Uterus (tissue), 4 donors: ENCODE data around the gene RER1. TPM values are rescaled to one million over a fixed set of nuclear protein-coding genes. Genes with fewer than 3 reads are reported as not detected.

Experiments used
- DNase-seq, 2 donors: peaks; one replicate each; pipeline ENCODE4 v3.0.0-alpha.2; 2019 to 2020
- H3K27ac ChIP-seq, 2 donors: fragments of 200-600 bp; sonication (generic); 1 replicate in 1 of 2; 2 replicates in 1 of 2; pipeline ENCODE4 v1.5.1; 2016 to 2018
- H3K27me3 ChIP-seq, 2 donors: fragments of 200-600 bp; sonication (generic); one replicate each; pipeline ENCODE4 v1.5.1; 2018 to 2019; ENCODE audit warnings: control low read depth in 1 of 2
- H3K36me3 ChIP-seq, 2 donors: fragments of 200-600 bp; sonication (generic); one replicate each; pipeline ENCODE4 v1.5.1; 2019; ENCODE audit warnings: control low read depth in 1 of 2
- H3K4me1 ChIP-seq, 2 donors: fragments of 200-600 bp; sonication (generic); one replicate each; pipeline ENCODE4 v1.5.1; 2018 to 2019; ENCODE audit warnings: control low read depth in 1 of 2
- H3K4me3 ChIP-seq, 2 donors: fragments of 200-600 bp; sonication (generic); 1 replicate in 1 of 2; 2 replicates in 1 of 2; pipeline ENCODE4 v1.5.1; 2018 to 2019; ENCODE audit warnings: mild to moderate bottlenecking in 1 of 2
- H3K9me3 ChIP-seq, 2 donors: fragments of 200-600 bp; sonication (generic); one replicate each; pipeline ENCODE4 v1.5.1; 2019; ENCODE audit warnings: control low read depth in 1 of 2
- POLR2A ChIP-seq, 2 donors: fragments of 450-650 bp; IDR thresholded peaks; one replicate each; pipeline ENCODE4 v1.6.1; 2016; ENCODE audit warnings: antibody characterized with exemption in 2 of 2, mild to moderate bottlenecking in 1 of 2, moderate library complexity in 1 of 2
- intact Hi-C: fragments of 100-400 bp; cut with DNase I; formaldehyde crosslinking; loops from one replicate; pipeline ENCODE4 v1.15.1; 2023; ENCODE audit warnings: low total_unique reads
- total RNA-seq, 4 donors: library from RNA; depleted of rRNA in 3 of 4; stranded (reverse); fragments of >200 nt in 3 of 4; gene quantifications; one replicate each; pipeline versions ENCODE4 v1.1.0 to v1.2.4, GENCODE V29; 2014 to 2023
- TF ChIP-seq, protein P1 (sequence below), 4 experiments: fragments of 200-600 bp in 2 of 4; fragments of 450-650 bp in 2 of 4; sonication (generic) in 2 of 4; IDR thresholded peaks; one replicate each; pipeline ENCODE4 v1.5.1; 2016 to 2019; ENCODE audit warnings: antibody characterized with exemption in 4 of 4, mild to moderate bottlenecking in 2 of 4, moderate library complexity in 1 of 4
- donor health status: DM: yes; HTN: yes; CAD: no.

RER1 gene
- total RNA-seq, 4 donors from 2014 or later, result 34.1 to 105 (median 57.3) TPM

DNA sequence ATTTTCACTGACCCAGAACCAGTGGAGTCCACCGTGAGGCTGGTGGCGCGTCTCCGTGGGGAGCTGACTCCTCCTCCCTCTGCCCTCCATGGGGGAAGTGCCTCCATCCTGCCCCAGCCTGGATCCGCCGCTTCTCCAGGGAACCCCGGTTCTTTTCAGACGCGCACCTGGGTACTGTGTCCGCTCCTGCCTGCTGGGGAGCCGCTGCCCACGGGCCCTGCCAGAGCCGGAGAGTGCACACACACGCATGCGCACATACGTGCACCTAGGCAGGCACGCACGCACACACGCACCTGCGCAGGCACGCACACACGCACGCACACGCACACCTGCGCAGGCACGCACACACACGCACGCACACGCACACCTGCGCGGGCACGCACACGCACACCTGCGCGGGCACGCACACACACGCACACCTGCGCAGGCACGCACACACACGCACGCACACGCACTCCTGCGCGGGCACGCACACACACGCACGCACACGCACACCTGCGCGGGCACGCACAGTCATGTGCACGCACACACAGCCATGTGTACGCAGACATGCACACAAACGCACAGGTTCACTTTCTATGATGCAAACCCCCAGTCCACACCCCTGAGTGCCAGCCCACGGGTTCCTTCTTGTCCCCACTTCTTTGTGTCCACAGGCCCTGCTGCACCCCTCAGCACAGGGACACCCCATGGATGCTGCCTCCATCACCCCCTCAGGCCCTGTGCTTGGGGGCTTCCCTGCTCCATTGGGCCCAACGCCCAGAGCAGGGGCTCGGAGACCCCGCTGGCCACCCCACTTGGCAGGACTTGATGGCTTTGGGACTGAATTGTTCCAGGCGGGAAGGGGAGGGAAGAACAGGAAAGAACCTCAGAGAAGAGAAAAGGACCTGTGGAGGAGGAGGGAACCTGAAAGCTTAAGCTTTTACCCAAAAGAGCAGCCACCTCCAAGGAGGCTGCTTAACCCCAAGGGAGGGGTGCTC, 43.0 kb upstream of the RER1 start:
- Histone ChIP-seq H3K4me1 (no peaks in the 10 kb centered on the region), H3K4me3 (no peak overlapping the region), H3K27me3 (no peaks in the 10 kb centered on the region), H3K27ac (no peak overlapping the region), H3K9me3 (no peaks in the 10 kb centered on the region), H3K36me3 (no peaks in the 10 kb centered on the region)
- no peak for DNase-seq
- TF ChIP-seq, protein P1, sequence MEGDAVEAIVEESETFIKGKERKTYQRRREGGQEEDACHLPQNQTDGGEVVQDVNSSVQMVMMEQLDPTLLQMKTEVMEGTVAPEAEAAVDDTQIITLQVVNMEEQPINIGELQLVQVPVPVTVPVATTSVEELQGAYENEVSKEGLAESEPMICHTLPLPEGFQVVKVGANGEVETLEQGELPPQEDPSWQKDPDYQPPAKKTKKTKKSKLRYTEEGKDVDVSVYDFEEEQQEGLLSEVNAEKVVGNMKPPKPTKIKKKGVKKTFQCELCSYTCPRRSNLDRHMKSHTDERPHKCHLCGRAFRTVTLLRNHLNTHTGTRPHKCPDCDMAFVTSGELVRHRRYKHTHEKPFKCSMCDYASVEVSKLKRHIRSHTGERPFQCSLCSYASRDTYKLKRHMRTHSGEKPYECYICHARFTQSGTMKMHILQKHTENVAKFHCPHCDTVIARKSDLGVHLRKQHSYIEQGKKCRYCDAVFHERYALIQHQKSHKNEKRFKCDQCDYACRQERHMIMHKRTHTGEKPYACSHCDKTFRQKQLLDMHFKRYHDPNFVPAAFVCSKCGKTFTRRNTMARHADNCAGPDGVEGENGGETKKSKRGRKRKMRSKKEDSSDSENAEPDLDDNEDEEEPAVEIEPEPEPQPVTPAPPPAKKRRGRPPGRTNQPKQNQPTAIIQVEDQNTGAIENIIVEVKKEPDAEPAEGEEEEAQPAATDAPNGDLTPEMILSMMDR (IDR thresholded peaks at IDR 0.05), result no peak
- TF ChIP-seq POLR2A (IDR thresholded peaks at IDR 0.05), result no peak
- intact Hi-C loops, result no loop called here

DNA sequence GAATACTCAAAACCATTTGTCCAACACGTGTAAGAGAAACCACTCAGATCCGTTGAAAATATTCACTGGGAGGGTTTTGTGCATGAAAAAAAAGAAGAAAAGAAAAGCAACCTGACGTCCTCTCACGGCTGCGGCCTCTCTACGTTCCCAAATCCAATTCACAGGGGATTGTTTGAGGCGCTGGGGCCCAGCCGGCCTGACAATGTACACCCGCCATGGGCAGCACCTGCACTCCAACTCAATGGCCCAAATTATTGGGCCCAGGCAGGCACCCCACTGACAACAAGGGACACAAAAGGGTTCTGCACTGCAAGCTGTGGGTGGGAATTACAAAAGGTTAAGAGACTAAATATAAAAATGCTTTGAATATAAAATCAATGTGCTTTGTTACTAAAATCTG, 41.8 kb upstream of the RER1 start:
- no peaks in the 10 kb centered on the region for H3K27me3 ChIP-seq
- no peak for DNase-seq
- H3K4me3 ChIP-seq, result no peak overlapping the region
- H3K27ac ChIP-seq, result no peak overlapping the region
- no peaks in the 10 kb centered on the region for H3K4me1 ChIP-seq
- TF ChIP-seq, protein P1 (IDR thresholded peaks at IDR 0.05), result no peak
- TF ChIP-seq POLR2A (IDR thresholded peaks at IDR 0.05), result no peak
- H3K36me3 ChIP-seq, result no peaks in the 10 kb centered on the region
- H3K9me3 ChIP-seq, result no peaks in the 10 kb centered on the region
- intact Hi-C loops, result no loop called here

DNA sequence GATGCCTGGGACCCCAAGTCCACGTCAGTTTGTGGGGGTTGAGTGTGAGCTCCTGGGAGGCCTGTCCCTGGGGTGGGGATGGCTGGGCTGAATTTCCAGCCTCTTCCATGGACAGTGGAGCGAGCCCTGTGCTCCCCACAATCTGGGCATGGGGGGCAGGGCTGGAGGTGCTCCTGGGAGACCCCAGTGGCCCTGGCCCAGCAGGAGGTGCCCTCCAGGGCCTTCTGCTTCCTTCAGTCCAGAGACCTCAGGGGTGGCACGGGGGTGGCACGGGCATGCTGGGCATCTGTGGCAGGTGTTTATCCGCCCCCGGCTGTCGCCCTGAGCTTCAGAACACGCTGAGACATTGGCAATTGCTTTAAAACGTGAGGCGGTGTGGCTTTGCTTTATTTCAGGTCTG, 41.1 kb upstream of the RER1 start:
- no peaks in the 10 kb centered on the region for H3K4me1 ChIP-seq
- no peak for DNase-seq
- H3K9me3 ChIP-seq, result no peaks in the 10 kb centered on the region
- intact Hi-C loops, result no loop called here
- no peak overlapping the region for H3K27ac ChIP-seq
- H3K4me3 ChIP-seq, result no peak overlapping the region
- H3K27me3 ChIP-seq, result no peaks in the 10 kb centered on the region
- H3K36me3 ChIP-seq, result no peaks in the 10 kb centered on the region
- TF ChIP-seq, protein P1 (IDR thresholded peaks at IDR 0.05), result no peak
- TF ChIP-seq POLR2A (IDR thresholded peaks at IDR 0.05), result no peak

DNA sequence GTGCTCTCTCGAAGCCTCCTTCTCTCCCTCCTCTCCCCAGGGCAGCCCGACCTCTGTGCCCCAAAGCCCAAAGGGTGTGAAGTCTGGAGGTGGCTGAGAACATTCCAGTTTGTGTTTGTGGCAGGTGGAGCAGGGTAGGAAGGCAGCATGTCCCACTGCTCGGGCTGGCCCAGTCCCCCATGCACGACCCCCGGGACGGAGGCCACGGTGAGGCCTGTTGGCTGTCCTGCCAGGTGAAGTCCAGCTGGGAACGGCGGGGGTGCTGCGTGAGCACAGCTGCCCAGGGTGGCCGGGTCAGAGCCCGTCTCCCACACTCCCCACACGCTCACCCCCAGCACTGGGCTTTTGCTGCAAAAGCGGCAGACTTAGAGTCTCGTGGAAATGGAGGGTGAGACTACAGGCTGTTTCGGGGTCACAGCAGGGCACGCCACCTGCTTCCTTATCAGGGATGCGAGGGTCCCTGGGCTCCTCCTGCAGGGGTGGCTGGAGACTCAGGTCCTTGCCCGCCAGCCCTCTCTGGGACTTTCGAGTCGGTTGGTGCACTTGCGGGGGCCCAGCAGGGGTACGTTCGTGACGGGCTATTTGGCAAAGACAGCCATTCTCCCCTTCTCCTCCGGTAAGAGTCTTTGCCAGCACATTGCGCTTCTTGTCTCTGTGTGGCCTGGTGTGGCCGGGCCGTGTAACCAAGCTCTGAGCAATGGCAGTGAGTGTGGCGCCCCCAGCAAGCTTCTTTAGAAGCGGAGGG, 40.6 kb upstream of the RER1 start:
- Histone ChIP-seq H3K27ac (no peak overlapping the region), H3K4me3 (no peak overlapping the region), H3K27me3 (no peaks in the 10 kb centered on the region), H3K4me1 (no peaks in the 10 kb centered on the region), H3K9me3 (no peaks in the 10 kb centered on the region), H3K36me3 (no peaks in the 10 kb centered on the region)
- intact Hi-C loops, result no loop called here
- DNase-seq, result no peak
- TF ChIP-seq, protein P1 (IDR thresholded peaks at IDR 0.05), result no peak

DNA sequence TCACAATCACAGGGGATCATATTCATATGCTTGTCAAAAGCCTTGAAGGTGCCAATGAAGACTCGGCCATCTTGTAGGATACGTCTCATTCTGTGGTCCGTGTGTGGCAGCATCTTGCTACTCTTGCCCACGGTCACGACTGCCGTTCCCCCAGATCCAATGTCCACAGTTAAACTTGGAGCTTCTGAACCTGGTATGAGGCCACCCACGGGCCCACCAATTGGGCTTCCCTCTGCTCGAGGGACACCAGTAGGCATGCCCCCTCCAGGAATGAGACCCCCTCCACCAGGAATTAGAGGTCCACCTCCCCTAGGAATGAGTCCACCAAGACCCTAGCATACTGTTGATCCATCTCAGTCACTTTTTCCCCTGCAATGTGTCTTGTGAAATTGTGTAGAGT, 39.9 kb upstream of the RER1 start:
- DNase-seq, result no peak
- TF ChIP-seq, protein P1 (IDR thresholded peaks at IDR 0.05), result no peak
- TF ChIP-seq POLR2A (IDR thresholded peaks at IDR 0.05), result no peak
- intact Hi-C loops, result no loop called here

More for the DNA sequence above, 39.9 kb upstream of the RER1 start:
- no peaks in the 10 kb centered on the region for H3K4me1 ChIP-seq
- no peak overlapping the region for H3K4me3 ChIP-seq
- no peaks in the 10 kb centered on the region for H3K9me3 ChIP-seq
- H3K36me3 ChIP-seq, result no peaks in the 10 kb centered on the region
- no peaks in the 10 kb centered on the region for H3K27me3 ChIP-seq
- no peak overlapping the region for H3K27ac ChIP-seq
